Ramos (cell line): ENCODE data around the gene EPC2.

Source experiments
- in situ Hi-C: fragments of 300-500 bp; cut with MboI; formaldehyde crosslinking; loops from one replicate; pipeline ENCODE4 v1.14.3; 2022; ENCODE audit warnings: low sequenced_read_pairs; ENCODE audit not compliant: unreplicated experiment

Gene EPC2, protein sequence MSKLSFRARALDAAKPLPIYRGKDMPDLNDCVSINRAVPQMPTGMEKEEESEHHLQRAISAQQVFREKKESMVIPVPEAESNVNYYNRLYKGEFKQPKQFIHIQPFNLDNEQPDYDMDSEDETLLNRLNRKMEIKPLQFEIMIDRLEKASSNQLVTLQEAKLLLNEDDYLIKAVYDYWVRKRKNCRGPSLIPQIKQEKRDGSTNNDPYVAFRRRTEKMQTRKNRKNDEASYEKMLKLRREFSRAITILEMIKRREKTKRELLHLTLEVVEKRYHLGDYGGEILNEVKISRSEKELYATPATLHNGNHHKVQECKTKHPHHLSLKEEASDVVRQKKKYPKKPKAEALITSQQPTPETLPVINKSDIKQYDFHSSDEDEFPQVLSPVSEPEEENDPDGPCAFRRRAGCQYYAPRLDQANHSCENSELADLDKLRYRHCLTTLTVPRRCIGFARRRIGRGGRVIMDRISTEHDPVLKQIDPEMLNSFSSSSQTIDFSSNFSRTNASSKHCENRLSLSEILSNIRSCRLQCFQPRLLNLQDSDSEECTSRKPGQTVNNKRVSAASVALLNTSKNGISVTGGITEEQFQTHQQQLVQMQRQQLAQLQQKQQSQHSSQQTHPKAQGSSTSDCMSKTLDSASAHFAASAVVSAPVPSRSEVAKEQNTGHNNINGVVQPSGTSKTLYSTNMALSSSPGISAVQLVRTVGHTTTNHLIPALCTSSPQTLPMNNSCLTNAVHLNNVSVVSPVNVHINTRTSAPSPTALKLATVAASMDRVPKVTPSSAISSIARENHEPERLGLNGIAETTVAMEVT

DNA sequence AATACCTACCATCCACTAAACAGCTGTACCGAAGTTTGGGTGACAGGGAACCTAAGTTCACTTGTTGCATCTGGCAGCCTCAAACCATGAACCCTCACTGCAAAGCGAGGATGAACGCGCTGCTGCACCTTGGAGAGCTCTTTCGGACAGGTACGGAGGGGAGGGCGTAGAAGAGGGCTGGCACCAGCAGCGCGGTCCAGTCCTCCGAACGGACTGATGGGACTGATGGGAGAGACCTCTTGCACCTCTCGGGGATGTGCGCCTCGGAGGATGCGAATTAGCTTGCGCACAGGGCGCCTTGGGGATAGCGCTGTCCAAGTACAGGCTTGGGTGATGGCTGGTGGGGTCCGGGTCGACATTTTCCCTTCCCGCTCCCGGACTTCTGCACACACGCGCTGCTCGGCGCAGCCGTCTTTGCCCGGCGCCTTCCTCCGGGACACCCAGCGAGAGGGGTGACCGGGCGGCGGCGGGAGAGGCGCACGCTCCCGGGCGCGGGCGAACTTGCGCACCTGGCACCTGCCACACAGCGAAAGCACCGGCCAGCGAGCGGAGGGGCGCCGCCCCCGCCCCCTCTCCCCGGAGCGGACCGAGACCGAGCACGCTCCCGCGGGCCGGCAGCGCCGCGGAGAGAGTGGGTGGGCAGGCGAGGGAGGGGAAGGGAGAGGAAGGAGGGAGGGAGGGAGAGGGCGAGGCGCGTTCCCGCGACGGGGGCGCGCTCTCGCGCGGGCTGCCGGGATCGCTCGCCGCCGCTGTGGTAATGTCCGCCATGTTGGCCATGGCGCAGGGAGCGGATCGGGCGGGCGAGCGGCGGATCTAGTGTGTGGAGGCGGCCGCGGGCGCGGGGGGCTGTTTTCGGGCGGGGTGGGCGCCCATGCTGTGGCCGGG is at the start of gene EPC2:
Gene EPC2 (plus strand): TSS at position 754 of the 885 bp plus-strand sequence. CDS start 267 bp downstream, outside the sequence.
- in situ Hi-C loops, result no loop called here

DNA sequence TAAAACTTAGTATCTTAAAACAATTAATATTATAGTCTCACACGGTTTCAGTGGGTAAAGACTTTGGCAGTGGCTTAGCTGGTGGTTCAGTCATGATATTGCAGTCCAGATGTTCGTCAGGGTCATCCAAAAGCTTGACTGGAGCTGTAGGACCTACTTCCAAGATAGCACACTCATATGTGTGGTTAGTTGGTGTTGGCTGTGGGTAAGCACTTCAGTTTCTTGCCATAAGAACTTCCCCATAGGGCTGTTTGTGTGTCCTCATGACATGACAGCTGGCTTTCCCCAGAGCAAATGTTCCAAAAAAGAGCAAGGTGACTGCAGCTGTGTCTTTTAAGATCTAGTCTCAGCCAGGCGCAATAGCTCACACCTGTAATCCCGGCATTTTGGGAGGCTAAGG is 48.5 kb upstream of the EPC2 start:
- in situ Hi-C loops, result no loop called here

DNA sequence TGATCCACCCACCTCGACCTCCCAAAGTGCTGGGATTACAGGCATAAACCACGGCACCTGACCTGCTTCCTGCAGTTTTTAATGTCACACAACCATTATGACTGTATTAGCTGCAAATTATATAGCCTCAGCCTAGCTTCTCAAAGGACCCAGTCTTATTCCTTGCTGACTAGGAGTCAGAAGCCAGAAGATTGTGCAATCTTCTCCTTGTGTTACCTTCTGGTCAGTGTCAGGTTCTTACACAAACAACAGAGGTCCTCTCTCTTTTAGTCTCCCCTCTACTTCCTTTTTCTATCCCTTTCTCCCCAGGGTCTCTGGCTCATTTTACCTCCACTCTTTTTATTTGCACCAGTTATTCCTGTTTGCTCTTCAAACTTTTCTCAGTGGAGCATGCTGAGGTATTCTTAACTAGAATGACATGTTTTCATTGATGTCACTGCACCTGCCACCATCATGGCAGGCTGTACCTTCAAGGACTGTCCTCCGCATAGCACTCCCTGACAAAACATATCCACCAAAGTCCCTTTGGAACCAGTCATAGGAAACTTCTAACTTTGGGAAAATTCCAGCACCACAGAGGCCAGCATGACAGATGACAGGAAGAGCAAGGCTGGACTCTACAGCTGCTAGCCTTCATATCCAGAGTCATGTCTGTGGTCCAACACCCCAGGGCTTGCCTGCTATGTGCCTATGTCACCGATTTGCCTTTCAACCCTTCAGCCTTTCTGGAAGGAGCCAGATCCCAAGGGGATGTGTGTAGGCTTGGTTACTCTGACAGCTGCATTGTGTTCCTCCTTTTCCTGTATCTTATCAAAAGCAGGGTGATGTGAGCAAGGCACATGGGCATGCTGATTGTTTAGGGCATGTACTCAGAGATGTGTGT is 45.2 kb upstream of the EPC2 start:
- in situ Hi-C loops, result no loop called here

DNA sequence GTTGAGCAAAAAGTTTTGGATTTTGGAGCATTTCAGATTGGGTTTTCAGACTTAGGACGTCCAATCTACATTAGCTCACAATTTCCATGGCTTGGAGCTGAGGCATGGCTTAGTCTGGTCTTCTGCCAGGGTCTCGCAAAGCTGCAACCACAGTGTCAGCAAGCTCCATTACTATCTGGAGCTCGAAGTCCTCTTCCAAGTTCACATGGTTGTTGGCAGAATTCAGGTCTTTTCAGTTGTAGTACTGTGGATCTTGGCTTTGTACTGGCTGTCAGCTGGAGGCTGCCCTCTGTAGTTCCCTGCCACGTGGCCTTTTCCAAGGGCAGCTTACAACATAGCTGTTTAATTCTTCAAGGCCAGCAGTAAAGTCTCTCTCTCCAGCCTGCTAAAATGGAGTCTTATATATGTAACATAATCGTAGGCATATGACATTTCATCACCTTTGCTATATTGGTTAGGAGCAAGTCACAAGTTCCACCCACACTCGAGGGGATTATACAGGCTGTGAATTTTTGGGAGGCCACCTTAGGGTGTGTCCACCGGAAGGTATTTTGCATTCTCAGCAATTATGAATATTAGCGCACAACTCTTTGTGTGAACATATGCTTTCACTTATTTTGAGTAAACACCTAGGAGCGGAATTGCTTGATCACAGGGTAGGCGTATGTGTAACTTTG is 41.5 kb upstream of the EPC2 start:
- in situ Hi-C loops, result no loop called here

DNA sequence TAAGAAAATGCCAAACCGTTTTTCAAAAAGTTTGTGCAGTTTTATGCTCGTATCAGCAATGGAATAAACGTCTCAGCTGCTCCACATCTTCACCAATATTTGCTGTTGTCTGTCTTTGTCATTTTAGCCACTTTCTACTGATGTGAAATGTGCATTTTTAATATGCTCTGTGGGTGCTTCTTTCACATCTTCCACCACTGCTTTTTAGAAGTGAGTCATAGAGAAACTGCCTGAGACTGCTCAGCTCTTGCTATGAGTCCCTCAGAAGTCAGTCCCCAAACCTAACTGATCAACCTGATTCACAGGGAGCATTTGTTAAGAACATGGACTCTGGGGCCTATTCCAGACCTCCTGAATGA is 41.0 kb upstream of the EPC2 start:
- in situ Hi-C loops, result no loop called here

DNA sequence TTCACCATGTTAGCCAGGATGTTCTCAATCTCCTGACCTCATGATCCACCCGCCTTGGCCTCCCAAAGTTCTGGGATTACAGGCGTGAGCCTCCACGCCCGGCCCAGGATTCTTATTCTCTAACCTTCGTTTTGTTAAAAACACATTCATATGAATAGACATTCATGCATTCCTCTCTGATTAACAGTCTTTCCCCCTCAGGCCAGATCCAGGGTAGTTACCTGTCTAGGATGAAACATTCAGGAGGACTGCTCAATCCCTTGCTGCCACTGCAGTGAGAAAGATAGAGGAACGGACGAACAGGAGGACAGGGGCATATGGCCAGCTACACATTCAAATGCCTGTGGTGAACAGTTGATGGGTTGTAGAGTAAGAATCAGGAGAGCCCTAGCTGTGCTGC is 39.6 kb upstream of the EPC2 start:
- in situ Hi-C loops, result no loop called here

DNA sequence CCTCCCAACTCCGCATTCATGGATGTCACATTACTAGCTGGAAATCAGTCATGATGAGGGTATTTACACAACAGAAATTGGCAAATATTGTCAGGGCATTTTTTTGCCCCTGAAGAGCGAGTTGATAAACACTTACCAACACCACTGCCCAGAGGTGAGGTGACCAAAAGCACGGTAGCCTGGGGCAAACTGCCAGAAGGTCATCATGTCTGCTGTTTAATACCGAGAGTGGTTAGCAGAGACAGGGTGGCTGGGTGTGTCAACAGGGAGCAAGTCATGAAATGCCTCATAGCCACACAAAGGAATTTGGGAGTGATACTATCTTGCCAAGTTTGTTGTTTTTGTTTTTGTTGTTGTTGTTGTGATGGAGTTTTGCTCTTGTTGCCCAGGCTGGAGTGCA is 37.0 kb upstream of the EPC2 start:
- in situ Hi-C loops, result no loop called here

DNA sequence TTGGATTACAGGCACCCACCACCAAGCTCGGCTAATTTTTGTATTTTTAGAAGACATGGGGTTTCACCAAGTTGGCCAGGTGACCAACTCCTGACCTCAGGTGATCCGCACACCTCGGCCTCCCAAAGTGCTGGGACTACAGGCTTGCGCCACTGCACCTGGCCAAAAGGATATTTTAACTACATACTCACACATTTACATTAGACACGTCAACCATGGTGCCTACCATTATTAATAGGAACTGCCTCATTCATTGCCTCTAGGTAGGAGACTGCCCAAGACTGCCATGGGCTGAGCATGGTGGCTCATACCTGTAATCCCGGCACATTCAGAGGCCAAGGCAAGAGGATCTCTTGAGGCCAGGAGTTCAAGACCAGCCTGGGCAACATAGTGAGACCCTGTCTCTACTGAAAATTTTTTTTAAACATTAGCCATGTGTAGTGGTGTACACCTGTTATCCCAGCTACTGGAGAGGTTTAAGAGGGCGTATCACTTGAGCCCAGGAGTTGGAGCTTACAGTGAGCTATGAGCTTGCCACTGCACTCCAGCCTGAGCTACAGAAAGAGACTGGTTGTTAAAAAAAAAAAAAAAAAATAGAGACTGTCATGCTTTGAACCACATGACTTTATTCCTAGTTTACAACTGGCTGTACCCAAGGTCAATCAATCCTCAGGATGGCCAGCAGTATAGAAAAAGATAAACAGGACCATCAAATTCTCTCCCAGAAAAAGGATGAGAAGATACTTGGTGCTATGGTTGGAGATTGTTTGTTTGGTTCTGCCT is 31.1 kb upstream of the EPC2 start:
- in situ Hi-C loops, result no loop called here

DNA sequence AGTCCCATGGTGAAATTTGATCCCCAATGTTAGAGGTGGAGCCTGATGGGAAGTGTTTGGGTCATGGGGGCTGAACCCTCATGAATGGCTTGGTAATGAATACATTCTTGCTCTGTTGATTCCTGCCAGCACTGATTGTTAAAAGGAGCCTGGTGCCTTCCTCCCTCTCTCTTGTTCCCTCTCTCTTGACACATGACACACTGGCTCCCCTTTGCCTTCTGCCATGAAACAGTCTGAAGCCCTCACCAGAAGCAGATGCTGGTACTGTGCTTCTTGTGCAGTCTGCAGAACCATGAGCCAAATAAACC is 30.6 kb upstream of the EPC2 start:
- in situ Hi-C loops, result no loop called here

DNA sequence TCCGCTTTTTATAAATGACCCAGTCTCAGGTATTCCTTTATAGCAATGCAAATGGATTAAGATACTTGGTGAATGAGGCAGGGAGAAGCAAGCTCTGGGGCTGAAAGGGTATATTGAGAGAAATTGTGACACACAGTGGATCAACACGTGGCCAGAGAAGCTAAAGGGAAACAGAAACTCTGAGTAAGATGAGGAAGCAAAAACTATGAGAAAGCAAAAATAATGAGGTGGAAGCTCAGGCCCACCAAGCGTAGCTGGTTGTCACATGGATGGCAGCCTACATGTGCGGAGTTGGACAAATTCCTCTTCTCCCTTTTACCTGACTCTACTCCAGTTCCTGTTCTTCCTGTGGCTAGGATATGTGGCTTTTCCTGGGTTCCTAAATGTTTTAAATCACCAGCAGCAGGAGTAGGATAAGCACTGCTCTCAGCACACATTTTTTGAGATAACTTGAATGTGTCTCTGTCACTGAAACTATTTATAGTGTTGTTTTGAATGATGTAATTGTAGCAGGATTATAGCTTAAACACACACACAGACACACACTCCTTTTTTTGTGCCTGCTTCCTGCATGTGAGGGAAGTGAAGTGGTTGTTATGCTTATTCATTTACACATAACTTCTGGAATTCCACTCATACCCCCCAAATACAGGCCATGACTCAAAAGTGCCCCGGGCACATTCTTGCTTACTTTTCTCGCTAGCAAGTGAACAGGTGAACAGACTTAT is 30.1 kb upstream of the EPC2 start:
- in situ Hi-C loops, result no loop called here

DNA sequence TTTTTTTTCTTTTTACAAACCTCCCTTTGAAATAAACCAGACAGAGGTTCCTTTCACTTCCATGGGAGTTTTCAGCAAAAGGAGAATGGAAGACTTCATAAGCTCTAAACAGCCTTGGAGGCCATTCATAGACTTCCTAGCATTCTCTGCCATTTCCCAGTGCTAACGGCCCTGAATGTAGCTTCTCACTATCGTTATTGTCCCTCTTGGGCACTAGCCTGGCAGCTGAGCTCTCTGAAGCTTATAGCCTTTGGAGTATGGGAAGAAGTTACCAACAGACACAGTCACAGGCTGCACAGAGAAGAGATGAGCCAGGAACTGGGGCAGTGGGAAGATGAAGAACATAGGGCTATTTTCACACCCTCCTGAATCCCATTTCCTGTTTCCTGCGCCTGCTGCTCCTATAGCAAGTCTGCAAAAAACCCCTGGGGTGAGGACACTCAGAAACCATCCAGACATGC is 29.1 kb upstream of the EPC2 start:
- in situ Hi-C loops, result no loop called here

DNA sequence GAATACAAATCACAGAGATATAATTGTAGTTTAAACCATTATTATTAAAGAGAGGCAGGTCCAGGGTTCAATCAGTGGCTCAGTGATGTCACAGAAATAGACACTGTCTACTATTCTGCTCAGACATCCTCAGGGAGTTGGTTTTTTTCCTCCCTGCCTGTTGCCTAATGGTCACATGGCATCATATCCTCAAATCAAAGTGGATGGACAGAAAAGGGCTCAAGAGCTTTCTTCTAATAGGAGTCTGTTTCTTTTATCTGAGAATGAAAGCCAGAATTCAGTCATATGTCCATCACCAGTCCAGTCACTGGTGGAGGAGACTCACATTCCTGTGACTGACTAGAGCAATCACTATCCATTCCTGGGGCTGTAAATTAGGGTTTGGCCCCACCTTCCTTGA is 27.9 kb upstream of the EPC2 start:
- in situ Hi-C loops, result no loop called here

DNA sequence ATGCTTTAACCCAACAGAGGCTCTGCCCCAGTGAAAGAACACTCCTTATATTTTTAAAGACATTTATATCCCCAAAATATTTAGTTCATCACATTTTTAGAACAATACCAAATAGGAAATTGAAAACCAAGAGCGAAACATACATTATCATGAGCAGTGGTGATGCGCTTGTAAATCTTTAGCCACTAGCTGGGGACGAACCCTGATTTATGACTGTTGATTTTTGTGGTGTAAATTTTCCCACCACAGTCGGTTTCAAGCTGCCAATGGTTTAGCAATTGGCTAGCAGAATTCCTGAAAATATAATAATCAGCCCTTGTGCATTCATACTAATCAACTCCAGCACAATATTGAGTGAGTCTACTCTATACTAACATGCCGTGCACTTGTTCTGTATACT is 27.3 kb upstream of the EPC2 start:
- in situ Hi-C loops, result no loop called here

DNA sequence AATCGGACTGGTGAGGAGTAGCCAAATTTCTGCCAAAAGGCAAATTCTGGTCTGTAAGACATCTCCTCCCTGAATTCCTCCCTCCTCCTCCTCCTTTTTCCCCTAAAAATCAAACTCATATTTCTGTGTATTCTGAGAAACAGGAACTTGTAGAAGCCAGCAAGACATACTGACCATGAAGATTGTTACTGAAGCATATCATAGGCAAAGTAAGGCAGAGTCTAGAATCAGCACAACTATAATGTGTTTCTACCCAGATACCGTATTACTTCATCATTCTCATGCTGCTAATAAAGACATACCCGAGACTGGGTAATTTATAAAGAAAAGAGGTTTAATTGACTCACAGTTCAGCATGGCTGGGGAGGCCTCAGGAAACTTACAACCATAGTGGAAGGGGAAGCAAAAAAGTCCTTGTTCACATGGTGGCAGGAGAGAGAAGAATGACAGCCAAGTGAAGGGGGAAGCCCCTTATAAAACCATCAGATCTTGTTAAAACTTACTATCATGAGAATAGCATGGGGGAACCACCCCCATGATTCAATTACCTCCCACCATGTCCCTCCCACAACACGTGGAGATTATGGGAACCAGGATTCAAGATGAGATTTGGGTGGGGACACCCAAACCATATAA is 24.9 kb upstream of the EPC2 start:
- in situ Hi-C loops, result no loop called here

DNA sequence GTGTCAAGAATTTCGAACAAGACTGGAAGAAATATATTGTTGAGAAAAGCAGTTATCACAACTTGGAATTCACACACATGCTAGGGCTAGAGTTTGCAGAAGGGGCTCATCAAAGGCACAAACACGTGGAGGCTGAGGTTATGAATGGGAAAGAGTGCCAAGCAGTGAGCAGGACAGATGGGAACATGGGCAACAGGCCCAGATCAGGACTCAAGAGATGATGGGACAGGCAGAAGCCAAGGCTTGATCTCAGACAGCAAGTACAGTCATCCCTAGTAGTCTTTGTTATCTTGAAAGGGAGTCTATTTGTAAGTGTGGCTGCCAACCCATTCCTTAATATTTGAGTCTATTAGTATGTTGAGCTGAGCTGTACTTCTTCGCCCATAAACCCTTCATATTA is 22.2 kb upstream of the EPC2 start:
- in situ Hi-C loops, result no loop called here

DNA sequence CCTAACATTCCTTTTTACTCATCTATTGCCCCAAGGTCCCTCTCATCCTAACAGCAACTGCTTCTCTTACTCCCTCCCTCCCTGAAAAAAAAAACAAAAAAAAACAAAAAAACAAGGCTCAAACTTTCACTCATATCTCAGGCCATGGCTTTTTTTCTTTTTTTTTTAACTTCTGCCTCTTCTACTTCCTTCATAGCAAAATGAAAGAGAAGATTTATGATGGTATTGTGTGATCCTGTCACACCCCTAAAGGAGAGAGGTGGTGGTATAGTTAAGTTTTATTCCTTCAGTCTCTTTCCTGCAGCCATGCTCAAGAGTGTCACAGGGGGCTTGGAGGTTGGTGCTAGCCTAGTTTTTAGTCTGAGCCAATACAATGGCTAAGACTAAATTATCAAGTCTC is 21.5 kb upstream of the EPC2 start:
- in situ Hi-C loops, result no loop called here

DNA sequence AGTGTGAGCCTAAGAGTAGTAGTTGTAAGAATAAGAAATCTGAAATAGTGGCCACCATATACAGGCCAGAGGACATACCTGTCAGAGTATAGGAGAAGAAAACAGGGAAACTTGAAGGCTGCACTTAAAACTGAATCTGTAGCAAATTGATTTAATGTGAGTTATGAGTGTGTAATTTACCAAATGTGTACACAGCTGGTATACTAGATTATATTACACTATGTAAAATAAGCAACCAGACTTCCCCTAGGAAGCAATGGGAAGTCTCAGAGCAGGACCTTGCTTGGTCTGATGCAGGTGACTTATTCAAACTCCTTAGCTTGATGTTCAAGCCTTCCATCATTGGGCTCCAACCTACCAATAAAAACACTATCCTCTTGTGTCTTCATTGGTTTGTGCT is 17.3 kb upstream of the EPC2 start:
- in situ Hi-C loops, result no loop called here
